NCI-H524 treated with DMSO at 0.1 percent for 48 hours (cell line): ENCODE data around the gene SPEF1.

Experiments used
- DNase-seq: peaks from one replicate; lab custom pipeline; 2025; lab: John Stamatoyannopoulos, UW

SPEF1 gene

GRCh38 chr20:3729378-3729777, 51.9 kb downstream of the SPEF1 start:
- DNase-seq, result no peak

GRCh38 chr20:3728876-3729275, 52.4 kb downstream of the SPEF1 start:
- no peak for DNase-seq

DNA sequence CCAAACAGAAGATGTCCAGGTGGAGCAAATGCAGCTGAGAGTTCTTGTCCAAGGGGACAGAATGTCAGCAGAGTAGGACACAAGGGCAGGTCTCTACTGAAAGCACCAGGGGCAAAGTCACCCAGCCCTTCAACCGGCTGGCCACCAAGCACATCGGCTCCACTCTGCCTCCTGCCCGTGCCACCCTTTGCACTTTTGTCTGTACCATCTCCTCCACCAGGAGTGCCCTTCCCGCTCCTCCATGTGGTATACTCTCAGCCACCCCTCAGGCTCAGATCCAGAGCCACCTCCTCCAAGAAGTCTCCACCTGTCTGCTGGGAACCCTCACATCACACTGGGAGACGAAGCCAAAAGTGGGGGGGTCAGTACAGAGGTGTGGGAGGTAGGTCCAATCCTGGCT, 52.9 kb downstream of the SPEF1 start:
- DNase-seq, result no peak
